GM19240 (cell line): ENCODE measurements around the gene EPHA3.

Experiments used
- DNase-seq: peaks from one replicate; pipeline ENCODE4 v3.0.0; 2011; ENCODE audit warnings: low spot score; ENCODE audit not compliant: insufficient read length

Gene EPHA3

GRCh38 chr3:89145995-89146394, 38.6 kb downstream of the EPHA3 start:
- no peak for DNase-seq

- no peak for DNase-seq
Measured at GRCh38 chr3:89154416-89154815, 47.0 kb downstream of the EPHA3 start.

- DNase-seq = no peak
Measured at GRCh38 chr3:89155811-89156210, 48.4 kb downstream of the EPHA3 start.

GRCh38 chr3:89157575-89157974, 50.2 kb downstream of the EPHA3 start:
- no peak for DNase-seq

GRCh38 chr3:89159605-89160004, 52.2 kb downstream of the EPHA3 start:
- DNase-seq = no peak

- no peak for DNase-seq
Measured at GRCh38 chr3:89164774-89165173, 57.4 kb downstream of the EPHA3 start.

- no peak for DNase-seq
Measured at GRCh38 chr3:89165636-89166263, 58.3 kb downstream of the EPHA3 start.

- no peak for DNase-seq
Measured at GRCh38 chr3:89171687-89172545, 64.5 kb downstream of the EPHA3 start.

- DNase-seq = no peak
Measured at GRCh38 chr3:89173546-89173945, 66.1 kb downstream of the EPHA3 start.

- no peak for DNase-seq
Measured at GRCh38 chr3:89179355-89180001, 72.1 kb downstream of the EPHA3 start.

- DNase-seq = no peak
Measured at GRCh38 chr3:89180334-89180733, 72.9 kb downstream of the EPHA3 start.

- DNase-seq = no peak
Measured at GRCh38 chr3:89182056-89182455, 74.6 kb downstream of the EPHA3 start.

- no peak for DNase-seq
Measured at GRCh38 chr3:89184151-89184995, 77.0 kb downstream of the EPHA3 start.

GRCh38 chr3:89186456-89186855, 79.0 kb downstream of the EPHA3 start:
- no peak for DNase-seq

GRCh38 chr3:89198591-89198990, 91.2 kb downstream of the EPHA3 start:
- no peak for DNase-seq

- DNase-seq = no peak
Measured at GRCh38 chr3:89212619-89213018, 105.2 kb downstream of the EPHA3 start.

- no peak for DNase-seq
Measured at GRCh38 chr3:89216016-89216739, 108.8 kb downstream of the EPHA3 start.

GRCh38 chr3:89217148-89217685, 109.8 kb downstream of the EPHA3 start:
- DNase-seq = no peak

GRCh38 chr3:89221924-89222323, 114.5 kb downstream of the EPHA3 start:
- DNase-seq = no peak

- no peak for DNase-seq
Measured at GRCh38 chr3:89223188-89223587, 115.8 kb downstream of the EPHA3 start.

GRCh38 chr3:89227218-89227617, 119.8 kb downstream of the EPHA3 start:
- DNase-seq = no peak
